Gastroesophageal sphincter (tissue), 3 donors: Measurements from ENCODE around the gene ABHD12.

ENCODE experiments used
- CTCF ChIP-seq, 4 experiments: fragments of 200-600 bp in 2 of 4; fragments of 450-650 bp in 2 of 4; sonication (generic) in 1 of 4; IDR thresholded peaks; one replicate each; pipeline ENCODE4 v1.5.1; 2017 to 2019; ENCODE audit warnings: antibody characterized with exemption in 4 of 4, mild to moderate bottlenecking in 2 of 4, moderate library complexity in 2 of 4
- EP300 ChIP-seq: sonication (generic); formaldehyde crosslinking; IDR thresholded peaks from one replicate; pipeline ENCODE4 v1.6.1; 2017; ENCODE audit warnings: antibody characterized with exemption, mild to moderate bottlenecking

GRCh38 chr20:25390538-25391528 is at the start of gene ABHD12:
- TF ChIP-seq EP300: no peak
- peak in 1 of 4 experiments; percentile 33 for TF ChIP-seq CTCF (IDR thresholded peaks at IDR 0.05)
